ENCODE measurements around the gene ADGRE1. TPM values are rescaled to one million over a fixed set of nuclear protein-coding genes. Genes with fewer than 3 reads are reported as not detected.
"Not testable (repeated sequence)": the region's sequence is repeated elsewhere in the genome, so short reads cannot be mapped to it uniquely, and the experiment has no call there.

The ADGRE1 gene
- total RNA-seq, 1 donor from 2014 or later: 1.6 TPM

DNA sequence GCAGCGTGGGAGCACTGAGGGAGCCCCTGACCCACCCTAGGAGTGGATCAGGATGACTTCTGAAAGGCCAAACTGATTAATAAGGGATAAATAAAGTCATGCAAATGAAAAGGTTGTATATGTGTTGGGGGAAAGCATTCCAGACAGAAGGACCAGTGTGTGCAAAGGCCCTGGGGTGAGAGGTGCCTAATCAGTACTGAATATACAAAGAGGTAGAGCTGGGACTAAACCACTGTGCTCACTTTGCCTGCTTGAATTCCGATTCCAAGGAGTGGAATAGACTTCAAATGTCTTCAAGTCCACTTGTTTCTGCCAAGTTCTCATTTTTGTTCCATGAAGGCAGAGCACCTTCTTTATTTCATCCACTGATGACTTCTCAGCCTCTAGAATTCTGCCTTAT, 32.6 kb upstream of the ADGRE1 start:
- H3K36me3 ChIP-seq (ENCODE audit: control insufficient read depth in 3 of 3, insufficient read depth in 3 of 3, low read length in 3 of 3): no peaks in the 10 kb centered on the region
- peaks cover 0 to 4% (median 0%) of the 10 kb centered on the region in 3 donors for H3K27me3 ChIP-seq (ENCODE audit: control insufficient read depth in 3 of 3, insufficient read depth in 3 of 3, low read length in 3 of 3)
- no peak overlapping the region for H3K27ac ChIP-seq (ENCODE audit: low read depth, low read length)
- H3K4me3 ChIP-seq (ENCODE audit: low read length in 3 of 3): no peak overlapping the region
- no peaks in the 10 kb centered on the region for H3K9me3 ChIP-seq (ENCODE audit: control insufficient read depth in 3 of 3, low read length in 3 of 3)
- no peaks in the 10 kb centered on the region for H3K4me1 ChIP-seq (ENCODE audit: control insufficient read depth in 3 of 3, insufficient read depth in 3 of 3, low read length in 3 of 3)
- no peak overlapping the region for H3K9ac ChIP-seq (ENCODE audit: low read depth in 1 of 3, low read length in 3 of 3)

DNA sequence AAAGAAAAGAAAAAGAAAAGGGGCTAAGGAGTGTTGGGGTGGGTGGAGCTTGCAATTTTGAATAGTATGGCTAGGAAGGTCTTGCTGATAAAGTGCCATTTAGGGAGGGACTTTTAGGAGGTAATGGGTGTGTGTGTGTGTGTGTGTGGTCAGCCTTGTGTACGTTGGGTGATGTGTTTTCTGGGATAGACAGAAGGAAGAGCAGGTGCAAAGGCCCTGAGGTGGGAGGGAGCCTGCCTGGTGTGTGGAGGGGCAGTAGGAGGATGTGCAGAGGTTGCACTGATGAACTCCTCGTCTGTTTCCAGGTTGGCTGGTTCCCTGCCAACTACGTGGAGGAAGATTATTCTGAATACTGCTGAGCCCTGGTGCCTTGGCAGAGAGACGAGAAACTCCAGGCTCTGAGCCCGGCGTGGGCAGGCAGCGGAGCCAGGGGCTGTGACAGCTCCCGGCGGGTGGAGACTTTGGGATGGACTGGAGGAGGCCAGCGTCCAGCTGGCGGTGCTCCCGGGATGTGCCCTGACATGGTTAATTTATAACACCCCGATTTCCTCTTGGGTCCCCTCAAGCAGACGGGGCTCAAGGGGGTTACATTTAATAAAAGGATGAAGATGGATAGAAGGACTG, 30.5 kb upstream of the ADGRE1 start:
- Histone ChIP-seq H3K9me3 (ENCODE audit: control insufficient read depth in 3 of 3, low read length in 3 of 3) (no peaks in the 10 kb centered on the region), H3K4me1 (ENCODE audit: control insufficient read depth in 3 of 3, insufficient read depth in 3 of 3, low read length in 3 of 3) (no peaks in the 10 kb centered on the region), H3K27me3 (ENCODE audit: control insufficient read depth in 3 of 3, insufficient read depth in 3 of 3, low read length in 3 of 3) (peaks cover 4% of the 10 kb centered on the region in 3 donors), H3K27ac (ENCODE audit: low read depth, low read length) (no peak overlapping the region), H3K9ac (ENCODE audit: low read depth in 1 of 3, low read length in 3 of 3) (no peak overlapping the region), H3K4me3 (ENCODE audit: low read length in 3 of 3) (no peak overlapping the region), H3K36me3 (ENCODE audit: control insufficient read depth in 3 of 3, insufficient read depth in 3 of 3, low read length in 3 of 3) (no peaks in the 10 kb centered on the region)

DNA sequence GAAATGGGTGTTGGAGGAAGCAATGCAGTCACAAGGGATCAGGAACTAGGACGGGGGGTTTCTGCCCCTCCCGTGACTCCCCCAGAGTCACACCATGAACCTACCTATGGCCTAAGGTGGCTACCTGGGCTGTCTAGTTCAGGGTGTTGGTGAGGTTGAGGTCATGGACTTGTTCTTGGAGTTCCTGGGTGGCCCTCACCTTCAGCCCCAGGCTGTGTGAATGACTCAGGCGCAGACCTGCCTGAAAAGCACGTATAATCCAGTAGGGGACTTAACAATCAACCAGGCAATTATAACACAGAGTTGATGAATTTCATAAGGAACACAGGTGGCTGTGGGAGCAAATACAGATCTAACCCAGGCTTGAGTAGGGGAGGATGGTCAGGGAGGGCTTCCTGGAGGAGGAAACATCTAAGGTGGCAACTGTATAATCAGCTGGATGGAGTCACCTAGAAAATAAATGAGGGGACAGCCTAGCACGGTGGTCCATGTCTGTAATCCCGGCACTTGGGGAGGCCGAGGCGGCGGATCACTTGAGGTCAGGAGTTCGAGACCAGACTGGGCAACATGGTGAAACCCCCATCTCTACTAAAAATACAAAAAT, 25.6 kb upstream of the ADGRE1 start:
- Histone ChIP-seq H3K27ac (ENCODE audit: low read depth, low read length) (no peak overlapping the region), H3K9me3 (ENCODE audit: control insufficient read depth in 3 of 3, low read length in 3 of 3) (no peaks in the 10 kb centered on the region), H3K4me3 (ENCODE audit: low read length in 3 of 3) (no peak overlapping the region), H3K9ac (ENCODE audit: low read depth in 1 of 3, low read length in 3 of 3) (no peak overlapping the region), H3K4me1 (ENCODE audit: control insufficient read depth in 3 of 3, insufficient read depth in 3 of 3, low read length in 3 of 3) (peaks cover 0 to 4% (median 2%) of the 10 kb centered on the region in 3 donors), H3K36me3 (ENCODE audit: control insufficient read depth in 3 of 3, insufficient read depth in 3 of 3, low read length in 3 of 3) (no peaks in the 10 kb centered on the region), H3K27me3 (ENCODE audit: control insufficient read depth in 3 of 3, insufficient read depth in 3 of 3, low read length in 3 of 3) (peaks cover under 1 to 7% (median 4%) of the 10 kb centered on the region in 3 donors)

DNA sequence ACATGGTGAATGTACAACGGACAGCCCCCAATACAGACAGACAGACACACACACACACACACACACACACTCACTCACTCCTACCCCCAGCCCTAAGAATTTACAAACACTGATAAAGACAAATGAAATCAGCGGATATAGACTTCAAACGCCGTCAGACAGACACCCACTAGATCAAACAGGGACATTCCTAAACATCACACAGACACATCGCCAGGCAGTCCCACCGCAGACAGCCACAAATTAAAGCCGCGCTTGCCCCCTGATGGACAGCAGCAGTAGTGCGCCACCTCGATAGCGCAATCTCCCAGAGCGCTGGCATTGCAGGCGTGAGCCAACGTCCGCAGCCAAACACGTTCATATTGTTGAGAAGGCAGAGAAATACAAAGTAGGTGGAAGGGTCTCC, 24.7 kb upstream of the ADGRE1 start:
- H3K27ac ChIP-seq (ENCODE audit: low read depth, low read length): no peak overlapping the region
- peaks cover 2 to 7% (median 4%) of the 10 kb centered on the region in 3 donors for H3K27me3 ChIP-seq (ENCODE audit: control insufficient read depth in 3 of 3, insufficient read depth in 3 of 3, low read length in 3 of 3)
- H3K36me3 ChIP-seq (ENCODE audit: control insufficient read depth in 3 of 3, insufficient read depth in 3 of 3, low read length in 3 of 3): no peaks in the 10 kb centered on the region
- H3K9ac ChIP-seq (ENCODE audit: low read depth in 1 of 3, low read length in 3 of 3): no peak overlapping the region
- H3K4me3 ChIP-seq (ENCODE audit: low read length in 3 of 3): no peak overlapping the region
- H3K4me1 ChIP-seq (ENCODE audit: control insufficient read depth in 3 of 3, insufficient read depth in 3 of 3, low read length in 3 of 3): peaks cover 0 to 4% (median 2%) of the 10 kb centered on the region in 3 donors
- H3K9me3 ChIP-seq (ENCODE audit: control insufficient read depth in 3 of 3, low read length in 3 of 3): no peaks in the 10 kb centered on the region

DNA sequence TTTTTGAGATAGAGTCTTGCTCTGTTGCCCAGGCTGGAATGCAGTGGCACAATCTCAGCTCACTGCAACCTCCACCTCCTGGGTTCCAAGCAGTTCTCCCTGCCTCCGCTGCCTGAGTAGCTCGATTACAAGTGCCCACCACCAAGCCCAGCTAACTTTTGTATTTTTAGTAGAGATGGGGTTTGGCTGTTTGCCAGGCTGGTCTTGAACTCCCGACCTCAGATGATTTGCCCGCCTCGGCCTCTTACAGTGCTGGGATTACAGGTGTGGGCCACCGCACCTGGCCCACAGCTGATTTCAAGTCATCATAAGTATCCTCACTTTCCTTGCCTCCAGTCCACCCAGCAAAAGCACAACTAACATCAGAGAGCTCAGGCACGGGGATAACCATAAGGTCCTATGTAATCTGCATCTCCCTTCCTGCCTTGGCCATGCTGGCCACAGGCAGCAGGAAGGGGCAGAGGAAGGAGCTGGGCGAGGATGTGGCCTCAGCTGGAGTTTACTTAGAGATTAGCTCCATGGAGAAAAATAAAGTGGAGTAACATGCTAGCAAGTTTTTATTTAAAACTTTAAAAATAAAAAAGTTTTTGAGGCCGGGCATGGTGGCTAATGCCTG, 22.9 kb upstream of the ADGRE1 start:
- no peak overlapping the region for H3K27ac ChIP-seq (ENCODE audit: low read depth, low read length)
- H3K27me3 ChIP-seq (ENCODE audit: control insufficient read depth in 3 of 3, insufficient read depth in 3 of 3, low read length in 3 of 3): peaks cover 2 to 7% (median 4%) of the 10 kb centered on the region in 3 donors
- H3K9me3 ChIP-seq (ENCODE audit: control insufficient read depth in 3 of 3, low read length in 3 of 3): no peaks in the 10 kb centered on the region
- H3K36me3 ChIP-seq (ENCODE audit: control insufficient read depth in 3 of 3, insufficient read depth in 3 of 3, low read length in 3 of 3): no peaks in the 10 kb centered on the region
- H3K4me1 ChIP-seq (ENCODE audit: control insufficient read depth in 3 of 3, insufficient read depth in 3 of 3, low read length in 3 of 3): peaks cover 0 to 4% (median 2%) of the 10 kb centered on the region in 3 donors
- no peak overlapping the region for H3K9ac ChIP-seq (ENCODE audit: low read depth in 1 of 3, low read length in 3 of 3)
- H3K4me3 ChIP-seq (ENCODE audit: low read length in 3 of 3): no peak overlapping the region

DNA sequence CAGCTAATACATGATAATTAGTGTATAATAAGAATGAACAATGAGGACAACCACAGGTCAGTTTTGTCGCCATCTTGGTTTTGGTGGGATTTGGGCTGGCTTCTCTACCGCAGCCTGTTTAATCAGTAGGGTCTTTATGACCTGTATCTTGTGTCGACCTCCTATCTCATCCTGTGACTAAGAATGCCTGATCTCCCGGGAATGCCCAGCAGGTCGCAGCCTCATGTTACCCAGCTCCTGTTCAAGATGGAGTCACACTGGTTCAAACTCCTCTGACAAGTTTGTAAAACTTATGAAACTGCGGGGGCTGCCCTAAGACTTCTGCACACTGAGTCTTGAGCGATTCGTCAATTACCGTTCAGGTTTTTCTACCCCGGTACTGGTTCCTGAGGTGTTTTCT, 21.5 kb upstream of the ADGRE1 start:
- Histone ChIP-seq H3K27me3 (ENCODE audit: control insufficient read depth in 3 of 3, insufficient read depth in 3 of 3, low read length in 3 of 3) (peaks cover 2 to 7% (median 4%) of the 10 kb centered on the region in 3 donors), H3K4me3 (ENCODE audit: low read length in 3 of 3) (no peak overlapping the region), H3K27ac (ENCODE audit: low read depth, low read length) (no peak overlapping the region), H3K36me3 (ENCODE audit: control insufficient read depth in 3 of 3, insufficient read depth in 3 of 3, low read length in 3 of 3) (no peaks in the 10 kb centered on the region), H3K9me3 (ENCODE audit: control insufficient read depth in 3 of 3, low read length in 3 of 3) (no peaks in the 10 kb centered on the region), H3K4me1 (ENCODE audit: control insufficient read depth in 3 of 3, insufficient read depth in 3 of 3, low read length in 3 of 3) (peaks cover 0 to 4% (median 2%) of the 10 kb centered on the region in 3 donors), H3K9ac (ENCODE audit: low read depth in 1 of 3, low read length in 3 of 3) (no peak overlapping the region)

DNA sequence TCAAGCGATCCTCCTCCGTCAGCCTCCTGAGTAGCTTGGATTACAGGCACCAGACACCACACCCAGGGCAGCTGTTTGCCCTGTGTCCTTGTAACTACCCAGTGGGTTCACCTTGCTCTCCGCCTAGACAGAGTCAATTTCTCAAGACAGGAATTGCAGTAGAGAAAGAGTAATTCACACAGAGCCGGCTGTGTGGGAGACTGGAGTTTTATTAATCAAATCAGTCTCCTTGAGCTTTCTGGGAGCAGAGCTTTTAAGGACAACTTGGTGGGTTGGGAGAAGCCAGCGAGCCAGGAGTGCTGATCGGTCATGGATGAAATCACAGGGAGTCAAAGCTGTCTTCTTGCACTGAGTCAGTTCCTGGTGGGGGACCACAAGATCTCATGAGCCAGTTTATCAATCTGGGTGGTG, 20.6 kb upstream of the ADGRE1 start:
- Histone ChIP-seq H3K9ac (ENCODE audit: low read depth in 1 of 3, low read length in 3 of 3) (no peak overlapping the region), H3K27ac (ENCODE audit: low read depth, low read length) (no peak overlapping the region), H3K4me3 (ENCODE audit: low read length in 3 of 3) (no peak overlapping the region), H3K36me3 (ENCODE audit: control insufficient read depth in 3 of 3, insufficient read depth in 3 of 3, low read length in 3 of 3) (no peaks in the 10 kb centered on the region), H3K4me1 (ENCODE audit: control insufficient read depth in 3 of 3, insufficient read depth in 3 of 3, low read length in 3 of 3) (peaks cover 0 to 4% (median 2%) of the 10 kb centered on the region in 3 donors), H3K27me3 (ENCODE audit: control insufficient read depth in 3 of 3, insufficient read depth in 3 of 3, low read length in 3 of 3) (peaks cover 1 to 3% (median 2%) of the 10 kb centered on the region in 3 donors), H3K9me3 (ENCODE audit: control insufficient read depth in 3 of 3, low read length in 3 of 3) (no peaks in the 10 kb centered on the region)

DNA sequence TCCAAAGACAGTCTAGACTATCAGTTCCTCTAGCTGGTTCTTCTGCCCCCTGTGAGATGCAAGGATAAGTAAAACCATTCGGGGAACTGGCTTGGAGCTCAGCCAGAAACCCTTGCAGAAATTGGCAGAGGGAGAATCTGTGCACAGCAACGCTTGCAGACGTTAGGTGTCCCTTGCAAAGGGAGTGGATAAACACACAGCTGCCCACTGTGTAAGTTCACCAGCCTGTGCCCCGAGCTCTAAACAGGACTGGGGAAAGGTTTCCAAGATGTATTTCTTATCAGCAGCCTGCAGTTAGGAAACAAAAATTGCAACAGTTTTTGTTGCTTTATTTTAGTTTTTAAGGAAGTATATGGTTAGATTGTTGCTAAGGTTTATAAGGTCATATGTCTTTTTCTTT, 19.0 kb upstream of the ADGRE1 start:
- Histone ChIP-seq H3K9ac (ENCODE audit: low read depth in 1 of 3, low read length in 3 of 3) (no peak overlapping the region), H3K4me3 (ENCODE audit: low read length in 3 of 3) (no peak overlapping the region), H3K36me3 (ENCODE audit: control insufficient read depth in 3 of 3, insufficient read depth in 3 of 3, low read length in 3 of 3) (no peaks in the 10 kb centered on the region), H3K27me3 (ENCODE audit: control insufficient read depth in 3 of 3, insufficient read depth in 3 of 3, low read length in 3 of 3) (peaks cover 0 to 3% (median 2%) of the 10 kb centered on the region in 3 donors), H3K27ac (ENCODE audit: low read depth, low read length) (no peak overlapping the region), H3K4me1 (ENCODE audit: control insufficient read depth in 3 of 3, insufficient read depth in 3 of 3, low read length in 3 of 3) (peaks cover 0 to 4% (median 2%) of the 10 kb centered on the region in 3 donors), H3K9me3 (ENCODE audit: control insufficient read depth in 3 of 3, low read length in 3 of 3) (no peaks in the 10 kb centered on the region)

DNA sequence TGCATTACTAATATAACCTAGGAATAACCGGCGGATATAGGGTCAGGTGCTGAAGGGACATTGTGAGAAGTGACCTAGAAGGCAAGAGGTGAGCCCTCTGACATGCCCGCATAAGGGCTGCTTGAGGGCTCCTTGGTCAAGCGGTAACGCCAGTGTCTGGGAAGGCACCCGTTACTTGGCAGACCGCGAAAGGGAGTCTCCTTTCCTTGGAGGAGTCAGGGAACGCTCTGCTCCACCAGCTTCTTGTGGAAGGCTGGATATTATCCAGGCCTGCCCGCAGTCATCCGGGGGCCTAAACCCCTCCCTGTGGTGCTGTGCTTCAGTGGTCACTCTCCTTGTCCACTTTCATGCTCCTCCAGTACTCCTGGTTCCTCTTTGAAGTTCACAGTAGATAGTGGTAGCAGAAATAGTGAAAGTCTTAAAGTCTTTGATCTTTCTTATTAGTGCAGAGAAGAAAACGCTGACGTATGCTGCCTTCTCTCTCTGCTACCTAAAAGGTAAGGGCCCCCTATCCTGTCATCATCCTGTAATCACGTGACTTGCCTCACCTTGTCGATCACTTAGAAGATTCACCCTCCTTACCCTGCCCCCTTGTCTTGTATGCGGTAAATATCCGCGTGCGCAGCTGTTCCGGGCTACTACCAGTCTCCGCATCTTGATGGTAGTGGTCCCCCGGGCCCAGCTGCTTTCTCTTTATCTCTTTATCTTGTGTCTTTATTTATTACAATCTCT, 18.1 kb upstream of the ADGRE1 start:
- not testable (repeated sequence) for H3K4me1 ChIP-seq (ENCODE audit: control insufficient read depth in 3 of 3, insufficient read depth in 3 of 3, low read length in 3 of 3); H3K27ac ChIP-seq (ENCODE audit: low read depth, low read length); H3K4me3 ChIP-seq (ENCODE audit: low read length in 3 of 3); H3K9me3 ChIP-seq (ENCODE audit: control insufficient read depth in 3 of 3, low read length in 3 of 3); H3K27me3 ChIP-seq (ENCODE audit: control insufficient read depth in 3 of 3, insufficient read depth in 3 of 3, low read length in 3 of 3); H3K9ac ChIP-seq (ENCODE audit: low read depth in 1 of 3, low read length in 3 of 3); H3K36me3 ChIP-seq (ENCODE audit: control insufficient read depth in 3 of 3, insufficient read depth in 3 of 3, low read length in 3 of 3)

All from skeletal muscle tissue (tissue), 4 donors.